HepG2 (cell line): ENCODE measurements around the gene KRTAP10-5. TPM values are rescaled to one million over a fixed set of nuclear protein-coding genes. Genes with fewer than 3 reads are reported as not detected.

ENCODE experiments used
- BHLHE40 ChIP-seq: IDR thresholded peaks from 2 replicates; pipeline ENCODE4 v1.6.1; 2011; ENCODE audit warnings: low read length, improper control_type of control experiment
- NAIF1 ChIP-seq: sonication (generic); formaldehyde crosslinking; IDR thresholded peaks from 2 replicates; pipeline ENCODE4 v1.5.0; 2020; ENCODE audit warnings: mild to moderate bottlenecking, missing genetic modification reagents, borderline replicate concordance
- NBN ChIP-seq: fragments of 450-650 bp; conservative IDR thresholded peaks from 2 replicates; pipeline ENCODE4 v1.6.1; 2017
- SKI ChIP-seq: fragments of 450-650 bp; IDR thresholded peaks from one replicate; pipeline ENCODE4 v1.6.1; 2018; ENCODE audit warnings: mild to moderate bottlenecking; ENCODE audit not compliant: partially characterized antibody
- ZFP36L1 ChIP-seq: sonication (generic); formaldehyde crosslinking; IDR thresholded peaks from 2 replicates; pipeline ENCODE4 v1.8.0; 2022; ENCODE audit warnings: mild to moderate bottlenecking, missing genetic modification reagents, moderate library complexity
- ZFP82 ChIP-seq: sonication (generic); formaldehyde crosslinking; IDR thresholded peaks from 2 replicates; pipeline ENCODE4 v1.5.1; 2020; ENCODE audit warnings: mild to moderate bottlenecking, missing genetic modification reagents, borderline replicate concordance
- polyA plus RNA-seq, 8 experiments: library from polyadenylated mRNA; depleted of rRNA in 3 of 8; stranded (reverse) in 7 of 8; unstranded in 1 of 8; fragments of >200 nt; fragmentation: Illumina TruSeq in 4 of 8; extraction: Trizol in 4 of 8; gene quantifications; 2 replicates each; pipeline versions ENCODE4 v1.2.1 to v1.2.3, GENCODE V29; 2011 to 2016; ENCODE audit warnings: low read depth in 4 of 8, missing spikeins in 1 of 8, mixed read lengths in 1 of 8; ENCODE audit not compliant: insufficient read depth in 1 of 8
- total RNA-seq, 5 experiments: library from RNA; depleted of rRNA; stranded (reverse); fragments of >200 nt; fragmentation: Illumina TruSeq; extraction: Trizol; gene quantifications; 2 replicates each; pipeline ENCODE4 v1.2.3, GENCODE V29; 2016; ENCODE audit warnings: low read depth in 1 of 5
- TF ChIP-seq, protein P1 (sequence below): sonication (generic); formaldehyde crosslinking; IDR thresholded peaks from 2 replicates; pipeline ENCODE4 v1.4.0; 2020; ENCODE audit warnings: missing genetic modification reagents
- TF ChIP-seq, protein P2 (sequence below): sonication (generic); formaldehyde crosslinking; IDR thresholded peaks from 2 replicates; pipeline ENCODE4 v1.4.0; 2020; ENCODE audit warnings: missing genetic modification reagents
- TF ChIP-seq, protein P3 (sequence below): sonication (generic); formaldehyde crosslinking; IDR thresholded peaks from 2 replicates; pipeline ENCODE4 v1.5.0; 2020; ENCODE audit warnings: mild to moderate bottlenecking, missing genetic modification reagents, borderline replicate concordance
- TF ChIP-seq, protein P4 (sequence below): sonication (generic); formaldehyde crosslinking; IDR thresholded peaks from 2 replicates; pipeline ENCODE4 v1.8.1; 2023; ENCODE audit warnings: mild to moderate bottlenecking, missing genetic modification reagents, borderline replicate concordance
- TF ChIP-seq, protein P5 (sequence below): sonication (generic); formaldehyde crosslinking; IDR thresholded peaks from 2 replicates; pipeline ENCODE4 v1.5.0; 2020; ENCODE audit warnings: mild to moderate bottlenecking, missing genetic modification reagents, borderline replicate concordance

KRTAP10-5 gene
- total and polyA plus RNA-seq, 2 of the 13 experiments (the other 11 are each of a cell fraction or from before 2014, with no cell fraction given) = not detected

DNA sequence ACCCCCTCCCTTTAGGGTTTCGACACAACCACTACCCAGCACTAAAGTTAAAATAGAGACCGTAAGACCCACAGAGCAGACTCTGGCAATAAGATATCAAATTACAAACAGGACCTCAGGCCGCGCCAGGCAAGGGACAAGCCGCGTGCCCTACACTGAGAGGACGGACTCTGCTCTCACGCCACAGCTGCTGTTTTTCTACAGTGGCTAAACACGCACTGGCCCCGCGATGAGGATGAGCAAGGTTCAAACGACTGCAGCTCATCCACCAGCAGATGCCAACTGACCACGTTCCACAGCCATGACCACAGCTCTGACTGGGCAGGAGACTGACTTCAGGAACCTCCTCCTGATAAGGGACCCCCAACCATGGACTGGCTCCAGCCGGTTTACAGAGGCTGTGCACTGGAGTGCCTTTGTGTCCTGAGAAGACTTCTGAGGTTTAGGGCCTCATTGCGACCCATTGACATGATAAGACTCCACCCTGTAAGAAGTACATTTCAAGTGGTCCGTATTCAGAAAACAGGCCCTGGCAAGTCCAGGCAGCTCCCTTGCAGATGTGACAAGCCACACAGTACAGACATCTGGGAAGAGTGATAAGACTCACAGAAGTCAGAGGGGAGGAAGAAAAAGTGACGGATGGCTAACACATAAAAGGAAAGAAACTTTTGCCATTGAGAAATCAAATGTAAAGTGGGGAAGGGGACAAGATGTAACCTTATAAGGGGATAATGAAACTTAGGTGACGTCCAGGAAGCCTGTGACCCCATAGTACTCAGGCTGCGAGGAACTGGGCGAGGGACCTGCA lies 13.4 kb upstream of the KRTAP10-5 start (continued):
- TF ChIP-seq, protein P1, sequence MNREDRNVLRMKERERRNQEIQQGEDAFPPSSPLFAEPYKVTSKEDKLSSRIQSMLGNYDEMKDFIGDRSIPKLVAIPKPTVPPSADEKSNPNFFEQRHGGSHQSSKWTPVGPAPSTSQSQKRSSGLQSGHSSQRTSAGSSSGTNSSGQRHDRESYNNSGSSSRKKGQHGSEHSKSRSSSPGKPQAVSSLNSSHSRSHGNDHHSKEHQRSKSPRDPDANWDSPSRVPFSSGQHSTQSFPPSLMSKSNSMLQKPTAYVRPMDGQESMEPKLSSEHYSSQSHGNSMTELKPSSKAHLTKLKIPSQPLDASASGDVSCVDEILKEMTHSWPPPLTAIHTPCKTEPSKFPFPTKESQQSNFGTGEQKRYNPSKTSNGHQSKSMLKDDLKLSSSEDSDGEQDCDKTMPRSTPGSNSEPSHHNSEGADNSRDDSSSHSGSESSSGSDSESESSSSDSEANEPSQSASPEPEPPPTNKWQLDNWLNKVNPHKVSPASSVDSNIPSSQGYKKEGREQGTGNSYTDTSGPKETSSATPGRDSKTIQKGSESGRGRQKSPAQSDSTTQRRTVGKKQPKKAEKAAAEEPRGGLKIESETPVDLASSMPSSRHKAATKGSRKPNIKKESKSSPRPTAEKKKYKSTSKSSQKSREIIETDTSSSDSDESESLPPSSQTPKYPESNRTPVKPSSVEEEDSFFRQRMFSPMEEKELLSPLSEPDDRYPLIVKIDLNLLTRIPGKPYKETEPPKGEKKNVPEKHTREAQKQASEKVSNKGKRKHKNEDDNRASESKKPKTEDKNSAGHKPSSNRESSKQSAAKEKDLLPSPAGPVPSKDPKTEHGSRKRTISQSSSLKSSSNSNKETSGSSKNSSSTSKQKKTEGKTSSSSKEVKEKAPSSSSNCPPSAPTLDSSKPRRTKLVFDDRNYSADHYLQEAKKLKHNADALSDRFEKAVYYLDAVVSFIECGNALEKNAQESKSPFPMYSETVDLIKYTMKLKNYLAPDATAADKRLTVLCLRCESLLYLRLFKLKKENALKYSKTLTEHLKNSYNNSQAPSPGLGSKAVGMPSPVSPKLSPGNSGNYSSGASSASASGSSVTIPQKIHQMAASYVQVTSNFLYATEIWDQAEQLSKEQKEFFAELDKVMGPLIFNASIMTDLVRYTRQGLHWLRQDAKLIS (CRISPR knock-in tag) = no peak
- TF ChIP-seq, protein P2, sequence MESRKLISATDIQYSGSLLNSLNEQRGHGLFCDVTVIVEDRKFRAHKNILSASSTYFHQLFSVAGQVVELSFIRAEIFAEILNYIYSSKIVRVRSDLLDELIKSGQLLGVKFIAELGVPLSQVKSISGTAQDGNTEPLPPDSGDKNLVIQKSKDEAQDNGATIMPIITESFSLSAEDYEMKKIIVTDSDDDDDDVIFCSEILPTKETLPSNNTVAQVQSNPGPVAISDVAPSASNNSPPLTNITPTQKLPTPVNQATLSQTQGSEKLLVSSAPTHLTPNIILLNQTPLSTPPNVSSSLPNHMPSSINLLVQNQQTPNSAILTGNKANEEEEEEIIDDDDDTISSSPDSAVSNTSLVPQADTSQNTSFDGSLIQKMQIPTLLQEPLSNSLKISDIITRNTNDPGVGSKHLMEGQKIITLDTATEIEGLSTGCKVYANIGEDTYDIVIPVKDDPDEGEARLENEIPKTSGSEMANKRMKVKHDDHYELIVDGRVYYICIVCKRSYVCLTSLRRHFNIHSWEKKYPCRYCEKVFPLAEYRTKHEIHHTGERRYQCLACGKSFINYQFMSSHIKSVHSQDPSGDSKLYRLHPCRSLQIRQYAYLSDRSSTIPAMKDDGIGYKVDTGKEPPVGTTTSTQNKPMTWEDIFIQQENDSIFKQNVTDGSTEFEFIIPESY (CRISPR knock-in tag) = no peak
- TF ChIP-seq, protein P3, sequence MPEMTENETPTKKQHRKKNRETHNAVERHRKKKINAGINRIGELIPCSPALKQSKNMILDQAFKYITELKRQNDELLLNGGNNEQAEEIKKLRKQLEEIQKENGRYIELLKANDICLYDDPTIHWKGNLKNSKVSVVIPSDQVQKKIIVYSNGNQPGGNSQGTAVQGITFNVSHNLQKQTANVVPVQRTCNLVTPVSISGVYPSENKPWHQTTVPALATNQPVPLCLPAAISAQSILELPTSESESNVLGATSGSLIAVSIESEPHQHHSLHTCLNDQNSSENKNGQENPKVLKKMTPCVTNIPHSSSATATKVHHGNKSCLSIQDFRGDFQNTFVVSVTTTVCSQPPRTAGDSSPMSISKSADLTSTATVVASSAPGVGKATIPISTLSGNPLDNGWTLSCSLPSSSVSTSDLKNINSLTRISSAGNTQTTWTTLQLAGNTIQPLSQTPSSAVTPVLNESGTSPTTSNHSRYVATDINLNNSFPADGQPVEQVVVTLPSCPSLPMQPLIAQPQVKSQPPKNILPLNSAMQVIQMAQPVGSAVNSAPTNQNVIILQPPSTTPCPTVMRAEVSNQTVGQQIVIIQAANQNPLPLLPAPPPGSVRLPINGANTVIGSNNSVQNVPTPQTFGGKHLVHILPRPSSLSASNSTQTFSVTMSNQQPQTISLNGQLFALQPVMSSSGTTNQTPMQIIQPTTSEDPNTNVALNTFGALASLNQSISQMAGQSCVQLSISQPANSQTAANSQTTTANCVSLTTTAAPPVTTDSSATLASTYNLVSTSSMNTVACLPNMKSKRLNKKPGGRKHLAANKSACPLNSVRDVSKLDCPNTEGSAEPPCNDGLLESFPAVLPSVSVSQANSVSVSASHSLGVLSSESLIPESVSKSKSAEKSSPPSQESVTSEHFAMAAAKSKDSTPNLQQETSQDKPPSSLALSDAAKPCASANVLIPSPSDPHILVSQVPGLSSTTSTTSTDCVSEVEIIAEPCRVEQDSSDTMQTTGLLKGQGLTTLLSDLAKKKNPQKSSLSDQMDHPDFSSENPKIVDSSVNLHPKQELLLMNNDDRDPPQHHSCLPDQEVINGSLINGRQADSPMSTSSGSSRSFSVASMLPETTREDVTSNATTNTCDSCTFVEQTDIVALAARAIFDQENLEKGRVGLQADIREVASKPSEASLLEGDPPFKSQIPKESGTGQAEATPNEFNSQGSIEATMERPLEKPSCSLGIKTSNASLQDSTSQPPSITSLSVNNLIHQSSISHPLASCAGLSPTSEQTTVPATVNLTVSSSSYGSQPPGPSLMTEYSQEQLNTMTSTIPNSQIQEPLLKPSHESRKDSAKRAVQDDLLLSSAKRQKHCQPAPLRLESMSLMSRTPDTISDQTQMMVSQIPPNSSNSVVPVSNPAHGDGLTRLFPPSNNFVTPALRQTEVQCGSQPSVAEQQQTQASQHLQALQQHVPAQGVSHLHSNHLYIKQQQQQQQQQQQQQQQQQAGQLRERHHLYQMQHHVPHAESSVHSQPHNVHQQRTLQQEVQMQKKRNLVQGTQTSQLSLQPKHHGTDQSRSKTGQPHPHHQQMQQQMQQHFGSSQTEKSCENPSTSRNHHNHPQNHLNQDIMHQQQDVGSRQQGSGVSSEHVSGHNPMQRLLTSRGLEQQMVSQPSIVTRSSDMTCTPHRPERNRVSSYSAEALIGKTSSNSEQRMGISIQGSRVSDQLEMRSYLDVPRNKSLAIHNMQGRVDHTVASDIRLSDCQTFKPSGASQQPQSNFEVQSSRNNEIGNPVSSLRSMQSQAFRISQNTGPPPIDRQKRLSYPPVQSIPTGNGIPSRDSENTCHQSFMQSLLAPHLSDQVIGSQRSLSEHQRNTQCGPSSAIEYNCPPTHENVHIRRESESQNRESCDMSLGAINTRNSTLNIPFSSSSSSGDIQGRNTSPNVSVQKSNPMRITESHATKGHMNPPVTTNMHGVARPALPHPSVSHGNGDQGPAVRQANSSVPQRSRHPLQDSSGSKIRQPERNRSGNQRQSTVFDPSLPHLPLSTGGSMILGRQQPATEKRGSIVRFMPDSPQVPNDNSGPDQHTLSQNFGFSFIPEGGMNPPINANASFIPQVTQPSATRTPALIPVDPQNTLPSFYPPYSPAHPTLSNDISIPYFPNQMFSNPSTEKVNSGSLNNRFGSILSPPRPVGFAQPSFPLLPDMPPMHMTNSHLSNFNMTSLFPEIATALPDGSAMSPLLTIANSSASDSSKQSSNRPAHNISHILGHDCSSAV (CRISPR knock-in tag) = no peak
- TF ChIP-seq NAIF1 (CRISPR knock-in tag) (no peak), ZFP36L1 (CRISPR knock-in tag) (peak; percentile 83), NBN (no peak), SKI (peak; percentile 73), BHLHE40 (peak; percentile 40; the same call in 1 of the 2 replicates), ZFP82 (no peak)
- TF ChIP-seq, protein P4, sequence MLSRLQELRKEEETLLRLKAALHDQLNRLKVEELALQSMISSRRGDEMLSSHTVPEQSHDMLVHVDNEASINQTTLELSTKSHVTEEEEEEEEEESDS = no peak
- TF ChIP-seq, protein P5, sequence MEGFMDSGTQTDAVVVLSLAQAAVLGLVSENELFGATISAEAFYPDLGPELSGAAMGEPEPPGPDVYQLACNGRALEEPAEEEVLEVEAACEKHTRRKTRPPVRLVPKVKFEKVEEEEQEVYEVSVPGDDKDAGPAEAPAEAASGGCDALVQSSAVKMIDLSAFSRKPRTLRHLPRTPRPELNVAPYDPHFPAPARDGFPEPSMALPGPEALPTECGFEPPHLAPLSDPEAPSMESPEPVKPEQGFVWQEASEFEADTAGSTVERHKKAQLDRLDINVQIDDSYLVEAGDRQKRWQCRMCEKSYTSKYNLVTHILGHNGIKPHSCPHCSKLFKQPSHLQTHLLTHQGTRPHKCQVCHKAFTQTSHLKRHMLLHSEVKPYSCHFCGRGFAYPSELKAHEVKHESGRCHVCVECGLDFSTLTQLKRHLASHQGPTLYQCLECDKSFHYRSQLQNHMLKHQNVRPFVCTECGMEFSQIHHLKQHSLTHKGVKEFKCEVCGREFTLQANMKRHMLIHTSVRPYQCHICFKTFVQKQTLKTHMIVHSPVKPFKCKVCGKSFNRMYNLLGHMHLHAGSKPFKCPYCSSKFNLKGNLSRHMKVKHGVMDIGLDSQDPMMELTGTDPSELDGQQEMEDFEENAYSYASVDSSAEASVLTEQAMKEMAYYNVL (CRISPR knock-in tag) = no peak
